Choroid plexus epithelial cell (primary cell): ENCODE measurements around the gene ETS1.

Experiments
- DNase-seq: peaks from one replicate; pipeline ENCODE4 v3.0.0-alpha.2; 2010; ENCODE audit warnings: low read depth
- H3K4me3 ChIP-seq: 2 replicates; pipeline ENCODE4 v1.5.1; 2011; ENCODE audit warnings: low read depth, mild to moderate bottlenecking, control low read depth, low read length, moderate library complexity
- CTCF ChIP-seq: conservative IDR thresholded peaks from 2 replicates; pipeline ENCODE4 v1.5.1; 2011; ENCODE audit warnings: low read depth, mild to moderate bottlenecking, control low read depth, inconsistent platforms, low read length, moderate library complexity

The ETS1 gene

GRCh38 chr11:128467610-128468041, 119.7 kb downstream of the ETS1 start:
- DNase-seq, result peak; percentile 98
- peak; percentile 31 for TF ChIP-seq CTCF
- H3K4me3 ChIP-seq, result no peak overlapping the region

DNA sequence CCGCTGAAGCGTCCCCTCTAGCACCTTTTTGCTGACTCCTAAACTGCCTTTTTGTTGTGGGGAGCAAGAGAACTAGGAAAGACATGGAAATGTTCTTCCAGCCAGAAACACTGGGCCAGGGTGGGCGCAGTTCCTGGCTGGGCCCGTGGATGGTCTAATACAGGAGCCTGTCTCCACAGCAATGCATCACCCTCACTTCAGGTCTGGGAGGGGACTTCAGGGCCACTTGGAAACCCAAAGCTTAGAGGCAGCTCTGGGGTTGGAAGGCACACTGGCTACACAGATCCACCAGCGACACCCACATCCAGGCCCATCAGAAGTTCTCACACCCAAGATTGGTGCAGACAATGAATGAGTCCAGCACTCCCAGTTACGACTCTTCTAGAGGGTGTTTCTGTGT, 120.3 kb downstream of the ETS1 start:
- H3K4me3 ChIP-seq, result no peak overlapping the region
- TF ChIP-seq CTCF, result no peak
- no peak for DNase-seq

- TF ChIP-seq CTCF, result no peak
- DNase-seq, result no peak
- H3K4me3 ChIP-seq, result no peak overlapping the region
Measured at GRCh38 chr11:128465946-128466705, 121.2 kb downstream of the ETS1 start.

DNA sequence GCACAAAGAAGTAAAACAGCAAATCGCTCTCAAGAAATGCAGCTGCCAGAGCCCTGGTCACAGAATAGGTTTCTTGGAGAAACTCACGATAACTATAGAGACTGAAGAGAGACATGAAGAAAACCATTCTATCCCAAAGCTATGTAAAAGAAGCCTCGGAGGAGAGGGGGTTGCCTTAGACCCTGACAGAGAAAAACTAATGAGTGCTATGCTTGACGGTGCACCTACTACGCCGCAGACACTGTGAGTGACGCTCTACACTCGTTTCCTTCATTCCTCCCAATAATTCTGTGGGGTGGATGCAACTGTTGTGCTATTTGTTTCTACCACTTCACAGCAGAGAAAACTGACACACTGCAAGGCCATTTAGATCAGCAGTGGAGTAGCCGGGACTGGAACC, 121.8 kb downstream of the ETS1 start:
- no peak for DNase-seq
- no peak for TF ChIP-seq CTCF
- H3K4me3 ChIP-seq, result no peak overlapping the region

- DNase-seq, result no peak
- no peak overlapping the region for H3K4me3 ChIP-seq
- TF ChIP-seq CTCF, result no peak
Measured at GRCh38 chr11:128464878-128465450, 122.4 kb downstream of the ETS1 start.

DNA sequence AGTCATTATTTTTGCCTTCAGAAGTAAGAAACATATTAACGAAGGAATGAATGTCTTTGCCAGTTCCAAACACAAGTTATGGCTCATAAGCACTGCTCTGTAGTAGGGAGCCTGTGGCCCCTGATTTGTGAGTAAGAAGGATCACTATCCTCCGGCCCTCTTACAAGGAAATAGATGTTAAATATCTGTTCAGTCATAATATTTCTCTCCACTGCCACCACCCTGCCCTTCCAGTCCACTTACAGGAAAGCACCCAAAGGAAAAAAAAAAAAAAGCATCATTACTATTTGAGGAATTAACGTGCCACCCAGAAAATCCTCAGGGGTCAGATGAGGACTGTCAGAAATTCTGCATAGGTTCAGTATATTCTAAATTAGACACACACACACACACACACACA, 123.4 kb downstream of the ETS1 start:
- DNase-seq, result no peak
- no peak for TF ChIP-seq CTCF

GRCh38 chr11:128463371-128463829, 124.0 kb downstream of the ETS1 start:
- no peak overlapping the region for H3K4me3 ChIP-seq
- TF ChIP-seq CTCF, result no peak
- DNase-seq, result peak; percentile 80

More for the DNA sequence above, 123.4 kb downstream of the ETS1 start:
- no peak overlapping the region for H3K4me3 ChIP-seq
